Measurements from ENCODE around the gene CYBA. TPM values are rescaled to one million over a fixed set of nuclear protein-coding genes. Genes with fewer than 3 reads are reported as not detected.

The CYBA gene
- total and polyA plus RNA-seq, 2 of the 4 experiments (the other 2 are of a cell fraction) = 65.6 to 169 TPM

- no peak overlapping the region for H2BK120ac ChIP-seq (ENCODE audit: low read depth, low read length)
- no peak overlapping the region for H2AFZ ChIP-seq (replicated peaks; ENCODE audit: low read length, poor library complexity)
- no peaks in the 10 kb centered on the region for H3K9me3 ChIP-seq (ENCODE audit: control insufficient read depth, insufficient read depth, low read length)
- intact Hi-C loops (cut with micrococcal nuclease) = no loop called here
- H3K56ac ChIP-seq (ENCODE audit: extremely low read depth, insufficient read depth, low read length) = no peak overlapping the region
- ChIA-PET POLR2A (ENCODE audit: unreplicated experiment) (no interaction called here), CTCF (no interaction called here)
- no peak overlapping the region for H3K4me3 ChIP-seq (ENCODE audit: insufficient read depth, low read depth, low read length)
- H4K91ac ChIP-seq (ENCODE audit: insufficient read depth, low read depth, low read length) = no peak overlapping the region
- no peak overlapping the region for H3K9ac ChIP-seq (ENCODE audit: low read depth, low read length)
- no peaks in the 10 kb centered on the region for H3K27me3 ChIP-seq (ENCODE audit: control insufficient read depth, insufficient read depth, low read length)
- no peak overlapping the region for H2BK20ac ChIP-seq (ENCODE audit: low read depth, low read length)
- no peak overlapping the region for H2AK5ac ChIP-seq (ENCODE audit: low read depth, low read length)
- H3K4me2 ChIP-seq (ENCODE audit: low read depth, low read length) = no peak overlapping the region
- H3K23ac ChIP-seq (ENCODE audit: low read depth, low read length) = no peak overlapping the region
- WGBS, 2 experiments (ENCODE audit: extremely low coverage in 2 of 2, insufficient read length in 1 of 2) = 90% methylated on average over 2 of the region's 10 CpGs; no CpG with 5 or more reads in 1 of the 2 experiments
- peaks cover 7% of the 10 kb centered on the region; the same call in 1 of the 2 replicates for H3K36me3 ChIP-seq (ENCODE audit: control insufficient read depth, insufficient read depth, low read length)
- no peak overlapping the region for H3K4ac ChIP-seq (ENCODE audit: low read depth, low read length)
- TF ChIP-seq CTCF (conservative IDR thresholded peaks at IDR 0.05; ENCODE audit: low read depth, low read length) = no peak
- no peak for TF ChIP-seq RFX5 (IDR thresholded peaks at IDR 0.05; ENCODE audit: low read depth, low read length)
- no peak for TF ChIP-seq POLR2A (IDR thresholded peaks at IDR 0.05; ENCODE audit: low read depth, low read length)
- no peak for TF ChIP-seq CHD1 (IDR thresholded peaks at IDR 0.05; ENCODE audit: low read depth, low read length)
- no peak for TF ChIP-seq CEBPB (IDR thresholded peaks at IDR 0.05; ENCODE audit: low read depth, low read length)
- TF ChIP-seq RCOR1 (IDR thresholded peaks at IDR 0.05; ENCODE audit: insufficient replicate concordance, low read length) = no peak
- no peak for TF ChIP-seq NFE2L2 (IDR thresholded peaks at IDR 0.05; ENCODE audit: low read depth, low read length)
- no peak for TF ChIP-seq SMC3 (IDR thresholded peaks at IDR 0.05; ENCODE audit: low read depth, low read length)
- TF ChIP-seq MXI1 (IDR thresholded peaks at IDR 0.05; ENCODE audit: borderline replicate concordance, low read depth, low read length) = no peak
- no peak for TF ChIP-seq MAFK (IDR thresholded peaks at IDR 0.05; ENCODE audit: low read depth, low read length)
- TF ChIP-seq RAD21 (IDR thresholded peaks at IDR 0.05; ENCODE audit: low read length) = no peak
- TF ChIP-seq BHLHE40 (IDR thresholded peaks at IDR 0.05; ENCODE audit: low read depth, low read length) = no peak
- no peak for TF ChIP-seq MAZ (IDR thresholded peaks at IDR 0.05; ENCODE audit: borderline replicate concordance, low read depth, low read length)
- TF ChIP-seq USF2 (IDR thresholded peaks at IDR 0.05; ENCODE audit: low read depth, low read length) = no peak
- no peak for TF ChIP-seq FOS (IDR thresholded peaks at IDR 0.05; ENCODE audit: low read depth, low read length)
- no peak for TF ChIP-seq ELK1 (IDR thresholded peaks at IDR 0.05; ENCODE audit: borderline replicate concordance, low read depth, low read length)
- no peaks in the 10 kb centered on the region for H3K9me1 ChIP-seq (ENCODE audit: insufficient read depth, low read length)
- H3K4me1 ChIP-seq (ENCODE audit: control insufficient read depth, insufficient read depth, low read length) = no peaks in the 10 kb centered on the region
- no peak overlapping the region for H4K8ac ChIP-seq (ENCODE audit: low read depth in 2 of 2, low read length in 2 of 2)
- H3K14ac ChIP-seq (replicated peaks; ENCODE audit: low read depth, low read length) = no peak overlapping the region
- dilution Hi-C loops (cut with HindIII; ENCODE audit: low sequenced_read_pairs, unreplicated experiment) = no loop called here
- no peak overlapping the region for H4K5ac ChIP-seq (ENCODE audit: low read depth, low read length)
- no peak overlapping the region for H3K27ac ChIP-seq (ENCODE audit: insufficient read depth, low read length)
- H2BK15ac ChIP-seq (ENCODE audit: low read depth, low read length) = no peak overlapping the region
- DNase-seq = no peak
- H2AK9ac ChIP-seq (replicated peaks; ENCODE audit: low read depth, low read length, poor library complexity) = peak overlapping the region; percentile 8
- 0 out of 4 replicates have a peak, but pooled peaks cover 0 to 2% of the 10 kb centered on the region in 2 experiments for H3K79me1 ChIP-seq (ENCODE audit: low read depth in 1 of 2, low read length in 2 of 2)
- H4K20me1 ChIP-seq (ENCODE audit: insufficient read depth, low read length) = no peaks in the 10 kb centered on the region
- H3K18ac ChIP-seq (ENCODE audit: low read depth, low read length) = no peak overlapping the region
- no peak for ATAC-seq (ENCODE audit: low read depth)
- H2BK5ac ChIP-seq (ENCODE audit: low read depth, low read length, poor library complexity, severe bottlenecking) = no peak overlapping the region
- BruUV-seq (replicated peaks) = no TSS peak
- in situ Hi-C loops (cut with MboI; ENCODE audit: low sequenced_read_pairs) = no loop called here
Measured at GRCh38 chr16:88669980-88670379, 19.1 kb upstream of the CYBA start.

Data from IMR-90 (cell line).